HUES64 (cell line): ENCODE data around the gene SEC61A1.

Experiments
- H3K27ac ChIP-seq: 2 replicates; pipeline ENCODE4 v1.7.0; 2013; ENCODE audit warnings: low read depth, low read length, inconsistent platforms
- H3K27me3 ChIP-seq: 2 replicates; pipeline ENCODE4 v1.6.1; 2013; ENCODE audit warnings: mild to moderate bottlenecking, low read length; ENCODE audit not compliant: insufficient read depth
- H3K36me3 ChIP-seq: 2 replicates; pipeline ENCODE4 v1.6.1; 2013; ENCODE audit warnings: mild to moderate bottlenecking, low read length; ENCODE audit not compliant: insufficient read depth
- H3K4me1 ChIP-seq: 2 replicates; pipeline ENCODE4 v1.6.1; 2013; ENCODE audit warnings: mild to moderate bottlenecking, low read length, moderate library complexity; ENCODE audit not compliant: insufficient read depth
- H3K4me3 ChIP-seq: 2 replicates; pipeline ENCODE4 v1.5.1; 2013; ENCODE audit warnings: mild to moderate bottlenecking, low read length, moderate library complexity
- H3K9ac ChIP-seq: 2 replicates; pipeline ENCODE4 v1.6.1; 2013; ENCODE audit warnings: mild to moderate bottlenecking, low read depth, low read length
- H3K9me3 ChIP-seq: 2 replicates; pipeline ENCODE4 v1.6.1; 2013; ENCODE audit warnings: low read depth, low read length; ENCODE audit not compliant: insufficient read depth
- WGBS: fragments of 150-250, 120-280 bp; methylation state at CpG from one replicate; pipeline ENCODE4 v1.1.7; 2013; ENCODE audit warnings: missing lambda C conversion rate; 5-methylcytosine and 5-hydroxymethylcytosine counted together

SEC61A1 gene

DNA sequence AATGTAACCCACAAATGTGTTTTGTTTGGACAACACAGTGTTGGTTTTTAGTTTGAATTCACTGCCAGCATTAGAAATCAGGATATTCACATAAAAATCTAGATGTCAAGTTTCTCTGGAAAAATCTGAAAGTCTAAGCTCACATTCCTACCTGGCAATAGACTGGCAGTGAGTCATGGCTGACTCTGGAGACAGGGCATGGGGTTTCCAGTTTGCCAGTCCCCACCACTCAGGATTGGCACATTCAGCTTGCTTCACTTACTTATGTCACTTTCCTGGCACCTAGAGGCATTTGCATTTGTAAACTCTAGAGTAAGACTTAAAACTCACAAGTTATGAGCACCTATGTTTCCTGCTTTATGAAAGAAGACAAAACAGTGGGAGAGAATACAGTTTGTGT, 19.1 kb upstream of the SEC61A1 start:
- Histone ChIP-seq H3K4me1 (no peaks in the 10 kb centered on the region), H3K4me3 (no peak overlapping the region), H3K27ac (no peak overlapping the region), H3K9me3 (no peaks in the 10 kb centered on the region), H3K9ac (no peak overlapping the region), H3K27me3 (no peaks in the 10 kb centered on the region), H3K36me3 (no peaks in the 10 kb centered on the region)

DNA sequence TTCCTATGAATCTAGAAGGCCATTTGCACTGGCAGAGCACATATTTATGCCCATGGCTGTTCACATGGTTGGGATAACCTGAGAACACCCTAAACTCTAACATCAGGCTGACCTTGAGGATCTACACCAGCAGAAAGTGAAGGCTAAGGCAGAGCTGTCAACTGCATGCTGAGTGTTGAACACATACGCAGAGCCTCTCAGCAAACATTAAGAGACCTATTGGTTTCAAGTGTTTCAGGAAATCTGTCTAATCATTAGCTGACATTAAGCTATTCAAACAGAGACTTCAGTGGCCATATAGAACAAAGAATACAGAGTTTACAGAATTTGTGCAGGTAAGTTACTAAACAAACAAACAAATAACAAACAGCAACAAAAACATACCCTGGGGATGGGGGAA, 16.1 kb upstream of the SEC61A1 start:
- WGBS = 89% methylated on average over 1 of the region's 1 CpG
- H3K9ac ChIP-seq = no peak overlapping the region
- H3K27me3 ChIP-seq = peaks cover 9% of the 10 kb centered on the region; the same call in 1 of the 2 replicates
- H3K27ac ChIP-seq = no peak overlapping the region
- H3K4me1 ChIP-seq = no peaks in the 10 kb centered on the region
- H3K9me3 ChIP-seq = no peaks in the 10 kb centered on the region
- H3K36me3 ChIP-seq = no peaks in the 10 kb centered on the region
- no peak overlapping the region for H3K4me3 ChIP-seq

DNA sequence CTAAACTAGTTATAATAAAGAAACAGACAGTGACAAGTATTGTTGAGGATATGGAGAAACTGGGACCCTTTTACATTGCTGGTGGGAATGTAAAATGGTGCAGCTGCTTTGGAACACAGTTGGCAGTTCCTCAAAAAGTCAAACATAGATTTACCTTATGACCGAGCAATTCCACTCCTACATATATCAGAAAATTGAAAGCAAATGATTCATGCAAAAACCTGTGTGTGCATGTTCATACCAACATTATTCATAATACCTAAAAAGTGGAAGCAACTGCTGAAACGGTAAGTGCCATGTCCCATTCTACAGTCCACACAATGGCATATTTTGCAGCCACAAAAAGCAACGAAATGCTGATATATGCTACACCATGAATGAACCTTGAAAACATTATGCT, 12.2 kb upstream of the SEC61A1 start:
- no peaks in the 10 kb centered on the region for H3K36me3 ChIP-seq
- H3K9me3 ChIP-seq = no peaks in the 10 kb centered on the region
- H3K27ac ChIP-seq = no peak overlapping the region
- no peak overlapping the region for H3K4me3 ChIP-seq
- 86% methylated on average over 3 of the region's 3 CpGs for WGBS
- H3K27me3 ChIP-seq = peaks cover 22% of the 10 kb centered on the region; the same call in 1 of the 2 replicates
- no peak overlapping the region for H3K9ac ChIP-seq
- H3K4me1 ChIP-seq = no peaks in the 10 kb centered on the region

DNA sequence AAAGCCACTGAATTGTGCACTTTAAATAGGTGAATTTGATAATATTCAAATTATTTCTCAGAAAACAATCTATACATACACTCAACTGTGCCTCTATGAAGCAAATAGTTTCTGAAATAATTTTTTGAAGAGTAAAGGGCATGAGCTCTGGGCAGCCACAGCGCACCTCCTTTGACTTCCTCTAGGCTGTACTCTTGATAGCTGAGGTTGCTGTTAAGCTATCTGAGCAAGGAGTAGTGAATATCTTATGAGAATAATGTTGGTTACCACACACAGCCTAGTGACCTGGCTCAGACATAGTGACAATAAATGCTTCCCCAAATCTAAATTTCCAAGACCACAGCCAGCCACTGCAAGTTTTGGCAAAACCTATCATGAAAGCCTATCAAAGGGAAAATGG, 11.6 kb upstream of the SEC61A1 start:
- H3K9ac ChIP-seq = no peak overlapping the region
- H3K27me3 ChIP-seq = peaks cover 22% of the 10 kb centered on the region; the same call in 1 of the 2 replicates
- no peaks in the 10 kb centered on the region for H3K36me3 ChIP-seq
- H3K27ac ChIP-seq = no peak overlapping the region
- H3K9me3 ChIP-seq = no peaks in the 10 kb centered on the region
- no peak overlapping the region for H3K4me3 ChIP-seq
- WGBS = 73% methylated on average over 1 of the region's 1 CpG
- no peaks in the 10 kb centered on the region for H3K4me1 ChIP-seq

DNA sequence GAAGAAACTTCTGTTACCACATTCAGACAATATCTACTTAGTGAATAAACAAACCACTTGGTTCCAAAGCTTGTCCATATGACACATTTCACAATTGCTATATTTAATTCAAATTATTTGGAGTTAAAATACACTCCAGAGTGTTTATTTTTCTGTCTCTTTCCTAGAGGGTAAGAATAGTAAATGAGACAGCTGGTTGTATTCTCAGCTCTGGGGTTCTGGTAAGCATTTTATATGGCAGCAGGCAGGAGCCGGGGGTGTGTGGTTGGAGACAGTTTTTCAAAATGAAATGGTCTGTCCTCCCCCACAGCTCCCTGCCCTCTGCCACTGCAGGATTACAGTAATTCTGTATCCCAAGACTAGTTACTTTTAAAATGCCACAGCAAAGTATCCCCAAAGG, 10.9 kb upstream of the SEC61A1 start:
- WGBS = 82% methylated on average over 1 of the region's 1 CpG
- peaks cover 22% of the 10 kb centered on the region; the same call in 1 of the 2 replicates for H3K27me3 ChIP-seq
- no peak overlapping the region for H3K9ac ChIP-seq
- H3K9me3 ChIP-seq = no peaks in the 10 kb centered on the region
- H3K4me3 ChIP-seq = no peak overlapping the region
- no peaks in the 10 kb centered on the region for H3K36me3 ChIP-seq
- H3K27ac ChIP-seq = no peak overlapping the region
- no peaks in the 10 kb centered on the region for H3K4me1 ChIP-seq

DNA sequence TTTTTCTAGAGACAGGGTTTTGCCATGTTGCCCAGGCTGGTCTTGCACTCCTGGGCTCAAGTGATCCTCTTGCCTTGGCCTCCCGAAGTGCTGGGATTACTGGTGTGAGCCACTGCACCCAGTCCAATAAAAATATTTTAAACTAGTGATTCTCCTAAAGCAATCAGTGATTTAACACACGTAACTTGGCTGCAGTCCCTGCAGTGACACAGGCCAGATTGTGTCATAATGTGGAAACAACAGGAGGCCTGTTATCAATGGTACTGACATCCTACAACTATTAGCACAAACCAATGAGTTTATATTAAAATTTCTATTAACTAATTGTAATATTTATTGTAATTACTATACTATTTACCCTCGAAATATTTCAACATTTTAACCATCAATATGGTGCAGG, 1.6 kb upstream of the SEC61A1 start:
- WGBS = 93% methylated on average over 2 of the region's 3 CpGs
- Histone ChIP-seq H3K9me3 (no peaks in the 10 kb centered on the region), H3K4me1 (peaks cover 15% of the 10 kb centered on the region), H3K27ac (no peak overlapping the region), H3K4me3 (no peak overlapping the region), H3K9ac (no peak overlapping the region), H3K36me3 (peaks cover 28% of the 10 kb centered on the region), H3K27me3 (no peaks in the 10 kb centered on the region)

DNA sequence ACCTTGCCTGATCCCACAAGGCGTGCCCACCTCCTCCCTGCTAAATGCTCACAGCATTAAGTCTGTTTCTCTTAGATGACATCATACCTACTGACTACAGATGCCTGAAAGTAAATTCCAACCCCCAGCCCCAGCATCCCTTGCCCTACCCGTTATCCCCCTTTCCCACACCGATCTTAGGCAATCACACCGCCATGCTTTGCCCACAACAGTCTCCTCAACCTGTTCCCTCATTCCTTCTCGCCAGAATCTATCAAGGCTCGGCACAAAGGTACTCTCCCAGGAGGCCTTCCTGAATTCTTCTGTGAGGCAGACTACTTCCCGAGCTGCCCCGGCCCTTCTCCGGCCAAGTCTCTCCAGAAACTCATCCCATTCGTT, 789 bp upstream of the SEC61A1 start:
- H3K9me3 ChIP-seq = no peaks in the 10 kb centered on the region
- H3K27ac ChIP-seq = peak overlapping the region; percentile 33; the same call in 1 of the 2 replicates
- WGBS = 10% methylated on average over 10 of the region's 10 CpGs
- peaks cover 15% of the 10 kb centered on the region for H3K4me1 ChIP-seq
- peaks cover 36% of the 10 kb centered on the region for H3K36me3 ChIP-seq
- peak overlapping the region; percentile 88 for H3K9ac ChIP-seq
- H3K4me3 ChIP-seq = peak overlapping the region; percentile 100
- H3K27me3 ChIP-seq = no peaks in the 10 kb centered on the region

DNA sequence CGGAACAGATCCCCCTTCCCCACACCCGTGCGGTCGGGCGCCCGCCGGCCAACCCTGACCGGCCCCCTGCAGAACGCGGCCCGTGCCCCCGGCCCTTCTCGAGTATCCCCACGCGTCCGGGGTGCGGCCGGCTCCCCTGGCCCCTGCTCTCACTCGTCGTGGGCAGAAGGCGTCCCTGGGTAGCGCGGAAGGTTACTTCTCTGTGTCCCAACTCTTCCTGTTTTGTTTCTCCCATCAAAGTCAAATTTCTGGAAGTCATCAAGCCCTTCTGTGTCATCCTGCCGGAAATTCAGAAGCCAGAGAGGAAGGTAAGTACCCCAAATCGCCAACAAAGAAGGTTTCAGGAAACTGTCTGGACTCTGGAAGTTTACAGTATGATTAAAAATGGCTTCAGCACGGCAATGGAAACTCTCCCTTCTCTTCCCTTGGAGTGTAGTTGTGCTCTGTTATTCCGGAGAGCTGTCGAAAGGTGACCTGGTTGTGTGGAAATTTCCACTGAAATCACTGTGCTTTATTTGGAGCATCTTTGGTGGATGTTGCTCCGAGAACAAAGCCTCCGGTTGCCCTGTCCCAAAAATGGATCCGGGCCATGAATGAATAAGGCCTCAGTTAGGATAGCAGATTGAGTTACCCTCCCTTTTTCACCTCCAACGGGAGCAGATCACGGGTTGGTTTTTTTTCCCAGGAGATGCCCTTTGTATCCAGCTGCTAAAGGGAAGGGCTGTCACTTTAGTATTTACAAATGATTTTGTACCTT, 536 bp downstream of the SEC61A1 start:
- H3K27me3 ChIP-seq = no peaks in the 10 kb centered on the region
- no peaks in the 10 kb centered on the region for H3K9me3 ChIP-seq
- peak overlapping the region; percentile 91 for H3K9ac ChIP-seq
- H3K4me1 ChIP-seq = peaks cover 15% of the 10 kb centered on the region
- WGBS = 3% methylated on average over 33 of the region's 33 CpGs
- peak overlapping the region; percentile 53; the same call in 1 of the 2 replicates for H3K27ac ChIP-seq
- peak overlapping the region; percentile 100 for H3K4me3 ChIP-seq
- H3K36me3 ChIP-seq = peaks cover 47% of the 10 kb centered on the region

DNA sequence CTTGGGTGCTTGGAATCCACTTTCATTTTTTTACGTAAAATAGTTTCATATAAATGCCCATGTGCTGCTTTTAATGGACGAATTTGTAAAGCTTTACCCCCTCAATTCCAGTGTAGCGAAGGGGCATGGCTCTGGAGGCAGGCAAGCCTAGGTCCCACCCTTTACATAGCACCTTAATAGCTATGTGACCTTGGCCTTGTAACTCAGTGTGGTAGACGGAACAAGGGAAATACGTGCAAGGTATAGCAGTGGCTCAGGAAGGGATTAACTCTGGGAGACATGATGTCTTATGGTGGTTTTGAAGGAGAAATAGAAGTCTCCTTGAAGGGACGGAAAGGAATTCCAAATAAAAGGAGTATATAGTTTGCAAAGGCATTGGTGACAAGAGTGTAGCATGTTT, 1.4 kb downstream of the SEC61A1 start:
- peaks cover 54% of the 10 kb centered on the region for H3K36me3 ChIP-seq
- peaks cover 15% of the 10 kb centered on the region for H3K4me1 ChIP-seq
- 91% methylated on average over 5 of the region's 6 CpGs for WGBS
- no peak overlapping the region for H3K27ac ChIP-seq
- peak overlapping the region; percentile 91; the same call in 1 of the 2 replicates for H3K9ac ChIP-seq
- no peaks in the 10 kb centered on the region for H3K9me3 ChIP-seq
- H3K27me3 ChIP-seq = no peaks in the 10 kb centered on the region
- peak overlapping the region; percentile 100 for H3K4me3 ChIP-seq

DNA sequence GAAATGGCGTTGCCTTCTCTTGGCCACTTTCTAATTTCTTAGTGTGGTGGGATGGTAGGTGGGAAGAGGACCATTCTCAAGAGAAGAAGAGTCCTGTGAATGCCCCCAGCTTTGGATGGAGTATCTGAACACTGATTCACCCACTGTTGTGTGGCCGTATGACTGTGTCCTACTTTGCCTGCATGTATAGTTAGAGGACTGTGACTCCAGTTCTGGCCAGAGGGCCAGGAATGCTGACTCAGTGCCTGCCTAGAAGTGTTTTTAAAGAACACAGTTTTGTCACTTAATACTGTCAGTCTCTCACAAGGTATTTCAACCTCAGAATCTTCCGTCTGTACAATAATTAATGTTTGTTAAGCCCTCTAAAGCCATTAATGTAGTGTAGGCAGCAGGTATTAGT, 2.1 kb downstream of the SEC61A1 start:
- Histone ChIP-seq H3K27ac (no peak overlapping the region), H3K27me3 (no peaks in the 10 kb centered on the region), H3K4me3 (peak overlapping the region; percentile 100; the same call in 1 of the 2 replicates), H3K36me3 (peaks cover 62% of the 10 kb centered on the region), H3K9me3 (no peaks in the 10 kb centered on the region), H3K4me1 (peaks cover 15% of the 10 kb centered on the region), H3K9ac (0 out of 2 replicates have a peak overlapping the region, but pooled peaks have one; percentile 25)
- WGBS = 84% methylated on average over 2 of the region's 3 CpGs

DNA sequence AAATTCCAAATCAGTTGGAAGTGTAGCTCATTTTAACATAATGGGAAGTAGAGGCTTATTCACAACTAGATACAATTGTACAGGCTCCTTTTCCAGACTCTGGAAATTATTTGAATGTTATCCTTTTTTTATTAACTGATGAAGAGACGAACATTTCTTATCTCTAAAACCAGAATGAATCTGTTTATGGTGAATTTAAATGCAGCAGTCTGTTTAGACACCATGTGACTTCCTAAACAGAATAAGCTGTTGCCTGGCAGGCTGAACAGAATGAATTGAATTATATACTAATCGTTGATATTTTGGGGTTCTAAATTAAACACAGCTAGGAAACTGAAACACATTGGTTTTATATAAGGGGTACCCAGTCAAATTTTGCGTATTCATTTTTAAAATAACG, 4.0 kb downstream of the SEC61A1 start:
- Histone ChIP-seq H3K9ac (no peak overlapping the region), H3K4me3 (no peak overlapping the region), H3K27ac (no peak overlapping the region), H3K27me3 (no peaks in the 10 kb centered on the region), H3K9me3 (no peaks in the 10 kb centered on the region), H3K4me1 (peaks cover 13% of the 10 kb centered on the region), H3K36me3 (peaks cover 80% of the 10 kb centered on the region)
- WGBS = 98% methylated on average over 3 of the region's 4 CpGs
